ENCODE measurements around the gene FAM13C. TPM values are rescaled to one million over a fixed set of nuclear protein-coding genes. Genes with fewer than 3 reads are reported as not detected.
"Not testable (repeated sequence)": the region's sequence is repeated elsewhere in the genome, so short reads cannot be mapped to it uniquely, and the experiment has no call there.

The FAM13C gene
- total RNA-seq, 1 experiment from 2014 or later: not detected

GRCh38 chr10:59276919-59277318, 85.4 kb downstream of the FAM13C start:
- DNase-seq (ENCODE audit: low spot score): no peak

- no peak for DNase-seq (ENCODE audit: low spot score)
Measured at GRCh38 chr10:59276133-59276532, 86.2 kb downstream of the FAM13C start.

- DNase-seq (ENCODE audit: low spot score): no peak
Measured at GRCh38 chr10:59273445-59273844, 88.9 kb downstream of the FAM13C start.

GRCh38 chr10:59272061-59272460, 90.3 kb downstream of the FAM13C start:
- no peak for DNase-seq (ENCODE audit: low spot score)

- no peak for DNase-seq (ENCODE audit: low spot score)
Measured at GRCh38 chr10:59271160-59271559, 91.2 kb downstream of the FAM13C start.

- DNase-seq (ENCODE audit: low spot score): no peak
Measured at GRCh38 chr10:59270492-59270891, 91.9 kb downstream of the FAM13C start.

GRCh38 chr10:59269651-59270050, 92.7 kb downstream of the FAM13C start:
- DNase-seq (ENCODE audit: low spot score): no peak

GRCh38 chr10:59268460-59268859, 93.9 kb downstream of the FAM13C start:
- no peak for DNase-seq (ENCODE audit: low spot score)

GRCh38 chr10:59266321-59266720, 96.0 kb downstream of the FAM13C start:
- DNase-seq (ENCODE audit: low spot score): no peak

GRCh38 chr10:59265141-59265540, 97.2 kb downstream of the FAM13C start:
- no peak for DNase-seq (ENCODE audit: low spot score)

- no peak for DNase-seq (ENCODE audit: low spot score)
Measured at GRCh38 chr10:59258890-59259289, 103.5 kb downstream of the FAM13C start.

GRCh38 chr10:59257224-59257623, 105.1 kb downstream of the FAM13C start:
- DNase-seq (ENCODE audit: low spot score): no peak

GRCh38 chr10:59255463-59255862, 106.9 kb downstream of the FAM13C start:
- no peak for DNase-seq (ENCODE audit: low spot score)

- DNase-seq (ENCODE audit: low spot score): no peak
Measured at GRCh38 chr10:59252491-59252890, 109.9 kb downstream of the FAM13C start.

GRCh38 chr10:59245686-59246085, 116.7 kb downstream of the FAM13C start:
- DNase-seq (ENCODE audit: low spot score): no peak

- no peak for DNase-seq (ENCODE audit: low spot score)
Measured at GRCh38 chr10:59244871-59245270, 117.5 kb downstream of the FAM13C start.

GRCh38 chr10:59243611-59244195, 118.6 kb downstream of the FAM13C start:
- DNase-seq (ENCODE audit: low spot score): no peak

GRCh38 chr10:59242991-59243390, 119.4 kb downstream of the FAM13C start:
- no peak for DNase-seq (ENCODE audit: low spot score)

- no peak for DNase-seq (ENCODE audit: low spot score)
Measured at GRCh38 chr10:59242057-59242456, 120.3 kb downstream of the FAM13C start.

GRCh38 chr10:59240582-59241183, 121.7 kb downstream of the FAM13C start:
- peak; percentile 44 for DNase-seq (ENCODE audit: low spot score)

GRCh38 chr10:59239108-59239507, 123.2 kb downstream of the FAM13C start:
- not testable (repeated sequence) for DNase-seq (ENCODE audit: low spot score)

- DNase-seq (ENCODE audit: low spot score): no peak
Measured at GRCh38 chr10:59237775-59238174, 124.6 kb downstream of the FAM13C start.

- no peak for DNase-seq (ENCODE audit: low spot score)
Measured at GRCh38 chr10:59236064-59236697, 126.2 kb downstream of the FAM13C start.
